ENCODE data around the gene PTPRM.

The PTPRM gene

DNA sequence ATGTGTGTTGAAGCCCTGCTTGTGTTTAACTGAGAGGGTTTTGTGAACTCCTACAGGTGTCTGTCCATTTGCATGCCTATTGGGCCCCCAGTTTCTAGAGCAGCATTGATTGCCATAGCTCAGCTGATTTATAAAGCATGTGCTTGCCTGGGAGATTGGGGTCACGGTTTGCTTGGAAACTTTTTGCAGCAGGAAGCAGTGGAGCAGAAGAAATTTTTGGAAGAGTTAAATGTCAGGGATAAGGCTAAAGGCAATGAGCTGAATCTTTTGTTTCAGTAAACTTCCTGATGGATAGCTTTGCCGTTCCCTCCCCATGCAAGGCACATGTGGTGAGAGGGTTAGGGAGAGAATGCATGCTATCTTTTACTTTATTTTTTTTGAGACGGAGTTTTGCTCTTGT, 102.2 kb downstream of the PTPRM start:
- no peaks in the 10 kb centered on the region for H3K9me3 ChIP-seq
- intact Hi-C loops (cut with DNase I; ENCODE audit: low total_unique reads) = no loop called here
- H3K36me3 ChIP-seq = no peaks in the 10 kb centered on the region
- H3K4me1 ChIP-seq = peaks cover 0 to 4% (median 0%) of the 10 kb centered on the region in 4 donors
- H3K27ac ChIP-seq = no peak overlapping the region
- no peak overlapping the region for H3K4me3 ChIP-seq
- no peaks in the 10 kb centered on the region for H3K27me3 ChIP-seq
- no peak for DNase-seq
- TF ChIP-seq, protein P1, sequence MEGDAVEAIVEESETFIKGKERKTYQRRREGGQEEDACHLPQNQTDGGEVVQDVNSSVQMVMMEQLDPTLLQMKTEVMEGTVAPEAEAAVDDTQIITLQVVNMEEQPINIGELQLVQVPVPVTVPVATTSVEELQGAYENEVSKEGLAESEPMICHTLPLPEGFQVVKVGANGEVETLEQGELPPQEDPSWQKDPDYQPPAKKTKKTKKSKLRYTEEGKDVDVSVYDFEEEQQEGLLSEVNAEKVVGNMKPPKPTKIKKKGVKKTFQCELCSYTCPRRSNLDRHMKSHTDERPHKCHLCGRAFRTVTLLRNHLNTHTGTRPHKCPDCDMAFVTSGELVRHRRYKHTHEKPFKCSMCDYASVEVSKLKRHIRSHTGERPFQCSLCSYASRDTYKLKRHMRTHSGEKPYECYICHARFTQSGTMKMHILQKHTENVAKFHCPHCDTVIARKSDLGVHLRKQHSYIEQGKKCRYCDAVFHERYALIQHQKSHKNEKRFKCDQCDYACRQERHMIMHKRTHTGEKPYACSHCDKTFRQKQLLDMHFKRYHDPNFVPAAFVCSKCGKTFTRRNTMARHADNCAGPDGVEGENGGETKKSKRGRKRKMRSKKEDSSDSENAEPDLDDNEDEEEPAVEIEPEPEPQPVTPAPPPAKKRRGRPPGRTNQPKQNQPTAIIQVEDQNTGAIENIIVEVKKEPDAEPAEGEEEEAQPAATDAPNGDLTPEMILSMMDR (IDR thresholded peaks at IDR 0.05) = no peak

DNA sequence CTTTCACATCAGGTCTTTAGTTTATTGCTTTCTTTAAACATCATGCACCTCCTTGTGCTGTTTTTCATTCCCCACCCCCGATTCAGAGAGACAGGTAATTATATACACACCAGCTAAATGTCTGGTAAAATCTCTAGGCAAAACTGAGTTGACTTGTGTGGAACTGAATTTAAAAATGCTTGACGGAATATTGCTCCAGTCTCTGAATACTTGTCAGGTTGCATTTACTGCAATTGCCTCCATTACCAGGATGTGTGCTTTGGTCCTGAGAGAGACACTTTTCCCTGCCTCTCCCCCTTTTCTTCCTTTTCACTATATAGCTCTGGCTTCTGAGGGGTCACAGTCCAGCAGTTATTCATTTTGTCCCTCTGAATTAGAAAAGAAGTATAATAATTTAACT, 104.0 kb downstream of the PTPRM start:
- Histone ChIP-seq H3K36me3 (no peaks in the 10 kb centered on the region), H3K27ac (no peak overlapping the region), H3K4me3 (no peak overlapping the region), H3K4me1 (peaks cover 0 to 10% (median 4%) of the 10 kb centered on the region in 4 donors), H3K27me3 (no peaks in the 10 kb centered on the region), H3K9me3 (no peaks in the 10 kb centered on the region)
- TF ChIP-seq, protein P1 (IDR thresholded peaks at IDR 0.05) = no peak
- DNase-seq = no peak
- intact Hi-C loops (cut with DNase I; ENCODE audit: low total_unique reads) = no loop called here

DNA sequence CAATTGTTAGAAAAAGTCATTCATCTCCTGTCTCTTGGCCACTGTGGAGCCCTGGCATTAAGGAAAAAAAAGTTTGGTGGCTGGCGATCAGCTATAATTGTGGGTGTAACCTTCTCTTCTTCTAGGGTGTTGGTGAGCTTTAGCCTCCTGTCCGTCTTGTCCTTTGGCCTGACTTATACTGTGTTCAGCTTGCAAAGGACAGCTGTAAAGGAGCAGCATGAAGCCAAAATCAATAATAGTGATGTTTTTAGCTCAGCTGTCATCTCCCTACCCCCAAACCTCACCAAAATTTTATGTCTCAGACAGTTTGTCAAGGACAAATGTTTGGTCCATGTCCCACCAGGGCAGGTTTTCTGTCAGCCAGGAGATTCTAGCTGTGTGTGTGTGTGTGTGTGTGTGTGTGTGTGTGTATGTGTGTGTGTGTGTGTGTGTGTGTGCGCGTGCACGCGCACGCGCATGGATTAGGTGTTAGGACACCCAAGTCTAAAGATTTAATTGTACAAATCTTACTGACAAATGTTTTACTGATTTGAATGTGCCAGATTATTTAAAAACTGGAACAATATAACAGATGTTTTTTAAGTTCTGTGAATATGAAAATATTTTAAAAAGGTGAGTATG, 109.2 kb downstream of the PTPRM start:
- Histone ChIP-seq H3K4me1 (peaks cover 0 to 22% (median 9%) of the 10 kb centered on the region in 4 donors), H3K4me3 (no peak overlapping the region), H3K36me3 (no peaks in the 10 kb centered on the region), H3K9me3 (no peaks in the 10 kb centered on the region), H3K27me3 (no peaks in the 10 kb centered on the region), H3K27ac (no peak overlapping the region)
- no peak for DNase-seq
- intact Hi-C loops (cut with DNase I; ENCODE audit: low total_unique reads) = no loop called here
- TF ChIP-seq, protein P1 (IDR thresholded peaks at IDR 0.05) = no peak

DNA sequence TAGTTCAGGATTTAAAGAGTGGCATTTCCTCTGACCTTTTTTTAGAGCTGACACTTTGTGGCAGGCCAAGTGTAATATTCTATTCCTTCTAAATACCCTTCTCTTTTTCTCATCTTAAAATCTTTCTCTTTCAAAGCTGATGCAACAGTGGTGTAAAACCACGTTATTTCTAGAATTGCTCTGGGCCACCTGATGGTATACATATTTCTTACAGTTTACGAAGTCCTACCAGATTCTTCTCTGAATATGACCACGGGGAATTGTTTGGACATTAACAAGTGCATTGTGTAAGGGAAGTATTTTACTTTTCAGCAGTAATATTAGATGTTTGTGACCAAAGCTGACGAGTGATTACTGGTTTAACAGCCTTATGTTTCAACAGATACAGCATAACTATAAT, 109.9 kb downstream of the PTPRM start:
- no peaks in the 10 kb centered on the region for H3K9me3 ChIP-seq
- no peak overlapping the region for H3K4me3 ChIP-seq
- TF ChIP-seq, protein P1 (IDR thresholded peaks at IDR 0.05) = no peak
- H3K27ac ChIP-seq = no peak overlapping the region
- H3K4me1 ChIP-seq = peaks cover 0 to 22% (median 9%) of the 10 kb centered on the region in 4 donors
- H3K27me3 ChIP-seq = no peaks in the 10 kb centered on the region
- no peak for DNase-seq
- no peaks in the 10 kb centered on the region for H3K36me3 ChIP-seq
- intact Hi-C loops (cut with DNase I; ENCODE audit: low total_unique reads) = no loop called here

DNA sequence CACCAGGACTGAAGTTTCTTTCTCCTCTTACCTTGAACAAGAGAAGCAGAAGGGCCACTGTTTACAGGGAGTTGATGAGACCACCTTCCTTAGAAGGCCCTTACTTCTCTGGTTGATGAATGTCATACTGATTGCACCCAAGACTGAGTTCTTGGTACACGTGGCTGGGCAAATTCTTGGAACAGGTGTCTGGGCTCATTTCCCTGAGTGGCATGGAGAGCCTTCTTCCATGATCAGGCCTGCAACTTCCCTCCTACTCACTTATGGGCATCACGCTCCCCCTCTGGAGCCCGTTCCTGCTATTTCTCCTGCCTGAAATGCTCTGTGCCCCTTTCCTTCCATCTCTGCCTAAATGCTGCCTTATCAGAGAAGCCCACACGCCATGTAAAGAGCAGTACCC, 110.3 kb downstream of the PTPRM start:
- no peak for DNase-seq
- Histone ChIP-seq H3K4me3 (no peak overlapping the region), H3K27me3 (no peaks in the 10 kb centered on the region), H3K4me1 (peaks cover 0 to 22% (median 9%) of the 10 kb centered on the region in 4 donors), H3K9me3 (no peaks in the 10 kb centered on the region), H3K36me3 (no peaks in the 10 kb centered on the region), H3K27ac (no peak overlapping the region)
- TF ChIP-seq, protein P1 (IDR thresholded peaks at IDR 0.05) = no peak
- intact Hi-C loops (cut with DNase I; ENCODE audit: low total_unique reads) = no loop called here

DNA sequence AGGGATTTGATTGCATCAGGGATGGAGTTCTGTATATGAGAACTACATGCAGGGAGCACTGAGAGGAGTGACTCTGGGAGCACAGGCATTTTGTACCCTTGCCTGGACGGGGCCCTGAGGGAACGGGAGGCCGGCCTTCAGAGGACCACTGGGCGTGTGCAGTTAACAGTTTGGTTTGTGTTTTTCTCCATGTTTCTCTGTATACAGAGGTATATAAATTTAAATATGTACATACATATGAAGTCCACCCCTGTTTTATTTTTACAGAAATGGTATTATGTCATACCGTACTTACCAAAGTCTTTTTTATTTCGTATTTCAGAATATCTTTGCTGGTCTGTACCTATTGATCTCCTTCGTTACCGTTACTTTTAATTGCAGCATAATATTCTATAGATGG, 111.3 kb downstream of the PTPRM start:
- intact Hi-C loops (cut with DNase I; ENCODE audit: low total_unique reads) = no loop called here
- no peaks in the 10 kb centered on the region for H3K27me3 ChIP-seq

More for the DNA sequence above, 111.3 kb downstream of the PTPRM start:
- H3K4me3 ChIP-seq = no peak overlapping the region
- peaks cover 0 to 22% (median 9%) of the 10 kb centered on the region in 4 donors for H3K4me1 ChIP-seq
- no peak overlapping the region for H3K27ac ChIP-seq
- H3K9me3 ChIP-seq = no peaks in the 10 kb centered on the region
- no peaks in the 10 kb centered on the region for H3K36me3 ChIP-seq
- TF ChIP-seq, protein P1 (IDR thresholded peaks at IDR 0.05) = no peak
- no peak for DNase-seq

All from tibial artery (tissue), 4 donors.